T-cell (primary cell): Measurements from ENCODE around the gene TTYH2. TPM values are rescaled to one million over a fixed set of nuclear protein-coding genes. Genes with fewer than 3 reads are reported as not detected.

ENCODE experiments used
- ATAC-seq, 4 experiments: fragments of 200-7000 bp in 3 of 4; fragments of 150-1000 bp in 1 of 4; cut with Tn5 transposase; replicated peaks in 1 of 4; 1 replicate in 3 of 4; 2 replicates in 1 of 4; pipeline ENCODE4 v1.10.0; 2021; ENCODE audit warnings: moderate library complexity in 3 of 4, mild to moderate bottlenecking in 2 of 4, moderate number of reproducible peaks in 1 of 4
- CTCF ChIA-PET, 2 donors: fragments of 300-600 bp; sonication (Branson Sonifier 250); formaldehyde crosslinking; loops; one replicate each; lab custom pipeline; 2022; ENCODE audit warnings: antibody characterized with exemption in 2 of 2; lab: Charles Lee
- POLR2A ChIA-PET, 2 donors: fragments of 300-600 bp; sonication (Branson Sonifier 250); formaldehyde crosslinking; loops; one replicate each; lab custom pipeline; 2022; ENCODE audit warnings: antibody characterized with exemption in 2 of 2; lab: Charles Lee
- DNase-seq, 35 experiments: peaks; one replicate each; pipeline versions ENCODE4 v3.0.0 to v3.0.0-alpha.2; 2013 to 2023
- H3K27ac ChIP-seq: one replicate; pipeline ENCODE4 v1.5.1; 2013; ENCODE audit warnings: low read length
- H3K27me3 ChIP-seq, 2 experiments: replicated peaks in 1 of 2; 1 replicate in 1 of 2; 2 replicates in 1 of 2; pipeline versions ENCODE4 v1.6.1 to v1.7.0; 2013; ENCODE audit warnings: low read length in 1 of 2, mixed read lengths in 1 of 2; ENCODE audit not compliant: control insufficient read depth in 2 of 2, insufficient read depth in 2 of 2; ENCODE audit errors: extremely low read depth in 1 of 2
- H3K36me3 ChIP-seq, 2 donors: 1 replicate in 1 of 2; 2 replicates in 1 of 2; pipeline versions ENCODE4 v1.6.1 to v1.7.0; 2013; ENCODE audit warnings: low read length in 1 of 2; ENCODE audit not compliant: control insufficient read depth in 2 of 2, insufficient read depth in 1 of 2; ENCODE audit errors: extremely low read depth in 1 of 2
- H3K4me1 ChIP-seq, 2 experiments: 1 replicate in 1 of 2; 2 replicates in 1 of 2; pipeline versions ENCODE4 v1.6.1 to v1.7.0; 2013; ENCODE audit warnings: low read length in 2 of 2, mixed read lengths in 1 of 2; ENCODE audit not compliant: insufficient read depth in 2 of 2, control insufficient read depth in 1 of 2; ENCODE audit errors: extremely low read depth in 1 of 2
- H3K4me3 ChIP-seq, 2 donors: 1 replicate in 1 of 2; 2 replicates in 1 of 2; pipeline versions ENCODE4 v1.5.1 to v1.7.0; 2013; ENCODE audit warnings: mild to moderate bottlenecking in 2 of 2, low read length in 1 of 2, moderate library complexity in 1 of 2; ENCODE audit not compliant: control insufficient read depth in 1 of 2; ENCODE audit errors: extremely low read depth in 1 of 2
- H3K9me3 ChIP-seq: 2 replicates; pipeline ENCODE4 v1.7.0; 2013
- H3K27ac Mint-ChIP-seq, 2 donors: one replicate each; pipeline ENCODE4 v1.8.0; 2020 to 2021; ENCODE audit warnings: mild to moderate bottlenecking in 2 of 2, mixed read lengths in 2 of 2
- H3K27me3 Mint-ChIP-seq, 2 donors: one replicate each; pipeline ENCODE4 v1.8.0; 2021 to 2022; ENCODE audit warnings: mixed read lengths in 2 of 2
- H3K36me3 Mint-ChIP-seq: one replicate; pipeline ENCODE4 v1.8.0; 2021; ENCODE audit warnings: mixed read lengths
- H3K4me1 Mint-ChIP-seq, 3 donors: one replicate each; pipeline ENCODE4 v1.8.0; 2020 to 2022; ENCODE audit warnings: mixed read lengths in 3 of 3, mild to moderate bottlenecking in 1 of 3
- H3K4me3 Mint-ChIP-seq, 3 donors: one replicate each; pipeline ENCODE4 v1.8.0; 2020 to 2022; ENCODE audit warnings: mild to moderate bottlenecking in 3 of 3, mixed read lengths in 3 of 3, moderate library complexity in 3 of 3
- H3K9me3 Mint-ChIP-seq, 3 donors: one replicate each; pipeline ENCODE4 v1.8.0; 2020 to 2022; ENCODE audit warnings: mixed read lengths in 3 of 3
- WGBS: methylation state at CpG from one replicate; pipeline ENCODE4 v1.1.5; 2013; ENCODE audit warnings: missing lambda C conversion rate; ENCODE audit not compliant: insufficient coverage; 5-methylcytosine and 5-hydroxymethylcytosine counted together
- total RNA-seq, 35 experiments: library from RNA in 6 of 35; stranded (reverse) in 6 of 35; fragments of 120-200 nt in 1 of 35; gene quantifications; one replicate each; pipeline versions ENCODE4 v1.2.1 to v1.2.4 and lab custom pipeline; 2013 to 2026

The TTYH2 gene
- total RNA-seq, 5 donors from 2014 or later (not counting 1 experiment from before 2014, with no cell fraction given): 10.0 to 21.7 (median 16.0) TPM

- Mint-ChIP-seq H3K4me1 (peaks cover 7 to 24% (median 16%) of the 10 kb centered on the region in 3 donors), H3K27ac (peak overlapping the region in 1 of 2 donors; percentile 52), H3K4me3 (no peak overlapping the region), H3K27me3 (peaks cover 2 to 4% of the 10 kb centered on the region in 2 donors), H3K36me3 (no peaks in the 10 kb centered on the region), H3K9me3 (no peaks in the 10 kb centered on the region)
- H3K4me1 ChIP-seq: peaks cover 0 to 15% of the 10 kb centered on the region in 2 experiments
- H3K36me3 ChIP-seq: no peaks in the 10 kb centered on the region
- peaks cover 0 to 8% of the 10 kb centered on the region in 2 experiments for H3K27me3 ChIP-seq
- no peak overlapping the region for H3K4me3 ChIP-seq
- ChIA-PET CTCF (no interaction called here), POLR2A (no interaction called here)
- no peak for ATAC-seq
- no peaks in the 10 kb centered on the region for H3K9me3 ChIP-seq
- WGBS: 66% methylated on average over 3 of the region's 4 CpGs
- no peak overlapping the region for H3K27ac ChIP-seq
- DNase-seq: no peak
Measured at GRCh38 chr17:74297941-74298340, 84.6 kb downstream of the TTYH2 start.

- Mint-ChIP-seq H3K27me3 (peaks cover 2 to 4% of the 10 kb centered on the region in 2 donors), H3K4me3 (no peak overlapping the region), H3K9me3 (no peaks in the 10 kb centered on the region), H3K27ac (no peak overlapping the region), H3K4me1 (peaks cover 7 to 24% (median 16%) of the 10 kb centered on the region in 3 donors), H3K36me3 (no peaks in the 10 kb centered on the region)
- DNase-seq (no peak), ATAC-seq (no peak)
- ChIA-PET POLR2A (interaction anchor here in 1 of 2 donors (0.6 kb wide), 1 partner anchor 96 kb away, joined by 3 read pairs; no protein-coding TSS in a partner anchor), CTCF (interaction anchor here in 1 of 2 donors (0.5 to 1.0 kb wide), 2 partner anchors 14 to 472 kb away, joined by 3 read pairs; no protein-coding TSS in a partner anchor)
- H3K27me3 ChIP-seq: peaks cover 0 to 8% of the 10 kb centered on the region in 2 experiments
- 97% methylated on average over 5 of the region's 7 CpGs for WGBS
- peaks cover 0 to 15% of the 10 kb centered on the region in 2 experiments for H3K4me1 ChIP-seq
- no peaks in the 10 kb centered on the region for H3K36me3 ChIP-seq
- H3K4me3 ChIP-seq: no peak overlapping the region
- H3K9me3 ChIP-seq: no peaks in the 10 kb centered on the region
- no peak overlapping the region for H3K27ac ChIP-seq
Measured at GRCh38 chr17:74298778-74299177, 85.4 kb downstream of the TTYH2 start.

GRCh38 chr17:74299226-74300009 lies 86.0 kb downstream of the TTYH2 start:
- no CpG with 5 or more reads among the region's 11 CpGs for WGBS
- no peak overlapping the region for H3K27ac Mint-ChIP-seq
- no peak overlapping the region for H3K27ac ChIP-seq

GRCh38 chr17:74303305-74303704 lies 89.9 kb downstream of the TTYH2 start:
- Mint-ChIP-seq H3K36me3 (no peaks in the 10 kb centered on the region), H3K9me3 (no peaks in the 10 kb centered on the region), H3K27me3 (peaks cover 2 to 4% of the 10 kb centered on the region in 2 donors), H3K4me3 (no peak overlapping the region), H3K4me1 (peaks cover 7 to 14% (median 11%) of the 10 kb centered on the region in 3 donors), H3K27ac (no peak overlapping the region)
- Histone ChIP-seq H3K27ac (no peak overlapping the region), H3K36me3 (no peaks in the 10 kb centered on the region), H3K4me3 (no peak overlapping the region), H3K4me1 (peaks cover 0 to 10% of the 10 kb centered on the region in 2 experiments), H3K27me3 (peaks cover 0 to 17% of the 10 kb centered on the region in 2 experiments), H3K9me3 (no peaks in the 10 kb centered on the region)
- DNase-seq: no peak
- WGBS: 95% methylated on average over 6 of the region's 8 CpGs
- ChIA-PET CTCF (interaction anchor here in 1 of 2 donors (0.7 kb wide), 2 partner anchors 34 to 1477 kb away, joined by 4 to 5 read pairs; no protein-coding TSS in a partner anchor), POLR2A (no interaction called here)
- no peak for ATAC-seq

More at GRCh38 chr17:74299226-74300009, 86.0 kb downstream of the TTYH2 start:
- H3K4me3 Mint-ChIP-seq: no peak overlapping the region
- ChIA-PET POLR2A (interaction anchor here in 1 of 2 donors (0.6 kb wide), 1 partner anchor 96 kb away, joined by 3 read pairs; no protein-coding TSS in a partner anchor), CTCF (interaction anchor here in 1 of 2 donors (0.5 to 1.0 kb wide), 3 partner anchors 15 to 606 kb away, joined by 3 to 5 read pairs (median 3); no protein-coding TSS in a partner anchor)
- ATAC-seq: no peak
- peaks cover 7 to 24% (median 16%) of the 10 kb centered on the region in 3 donors for H3K4me1 Mint-ChIP-seq
- no peak overlapping the region for H3K4me3 ChIP-seq
- no peaks in the 10 kb centered on the region for H3K9me3 Mint-ChIP-seq
- H3K4me1 ChIP-seq: peaks cover 0 to 15% of the 10 kb centered on the region in 2 experiments
- H3K27me3 Mint-ChIP-seq: peaks cover 2 to 4% of the 10 kb centered on the region in 2 donors
- H3K9me3 ChIP-seq: no peaks in the 10 kb centered on the region
- H3K36me3 Mint-ChIP-seq: no peaks in the 10 kb centered on the region
- peaks cover 0 to 6% of the 10 kb centered on the region in 2 experiments for H3K27me3 ChIP-seq
- no peak for DNase-seq
- H3K36me3 ChIP-seq: no peaks in the 10 kb centered on the region

- ATAC-seq: no peak
- Histone ChIP-seq H3K36me3 (no peaks in the 10 kb centered on the region), H3K9me3 (no peaks in the 10 kb centered on the region), H3K27me3 (peaks cover 0 to 21% of the 10 kb centered on the region in 2 experiments), H3K4me3 (no peak overlapping the region), H3K4me1 (peaks cover 0 to 10% of the 10 kb centered on the region in 2 experiments), H3K27ac (no peak overlapping the region)
- Mint-ChIP-seq H3K36me3 (no peaks in the 10 kb centered on the region), H3K27me3 (peaks cover 1 to 4% of the 10 kb centered on the region in 2 donors), H3K4me1 (peaks cover 7 to 14% (median 11%) of the 10 kb centered on the region in 3 donors), H3K4me3 (no peak overlapping the region), H3K9me3 (no peaks in the 10 kb centered on the region), H3K27ac (no peak overlapping the region)
- DNase-seq: no peak
- ChIA-PET POLR2A (no interaction called here), CTCF (interaction anchor here in 1 of 2 donors (0.7 kb wide), 2 partner anchors 33 to 1476 kb away, joined by 4 to 5 read pairs; no protein-coding TSS in a partner anchor)
- no CpG with 5 or more reads among the region's 5 CpGs for WGBS
Measured at GRCh38 chr17:74304184-74304583, 90.8 kb downstream of the TTYH2 start.

GRCh38 chr17:74305865-74306654 lies 92.7 kb downstream of the TTYH2 start:
- peaks cover 0 to 19% of the 10 kb centered on the region in 2 experiments for H3K27me3 ChIP-seq
- Mint-ChIP-seq H3K4me1 (peaks cover 5 to 13% (median 10%) of the 10 kb centered on the region in 3 donors), H3K27ac (no peak overlapping the region), H3K4me3 (no peak overlapping the region), H3K9me3 (no peaks in the 10 kb centered on the region), H3K27me3 (no peaks in the 10 kb centered on the region), H3K36me3 (no peaks in the 10 kb centered on the region)
- WGBS: 91% methylated on average over 4 of the region's 10 CpGs
- peak in 1 of 35 experiments; percentile 22 for DNase-seq
- peaks cover 0 to 7% of the 10 kb centered on the region in 2 experiments for H3K4me1 ChIP-seq
- H3K27ac ChIP-seq: no peak overlapping the region
- POLR2A ChIA-PET: no interaction called here
- H3K4me3 ChIP-seq: no peak overlapping the region
- CTCF ChIA-PET: no interaction called here
- H3K36me3 ChIP-seq: no peaks in the 10 kb centered on the region
- H3K9me3 ChIP-seq: no peaks in the 10 kb centered on the region
- peak in 2 of 4 experiments; percentile 33 to 56 for ATAC-seq
